Esophagus mucosa (tissue), 1 donor: ENCODE results near the gene SLC19A1. TPM values are rescaled to one million over a fixed set of nuclear protein-coding genes. Genes with fewer than 3 reads are reported as not detected.
A peak's percentile ranks its signal among the peaks of the same experiment; 100 is the strongest.

ENCODE experiments used
- ATAC-seq: fragments of 200-7000 bp; cut with Tn5 transposase; one replicate; pipeline ENCODE4 v1.9.1; 2020
- total RNA-seq: library from RNA; stranded (reverse); gene quantifications from one replicate; pipeline ENCODE4 v1.2.4, GENCODE V29; 2023
- donor health status: DM: yes; HTN: yes; CAD: no.

The SLC19A1 gene
- total RNA-seq, 1 donor from 2014 or later: 3.1 TPM

DNA sequence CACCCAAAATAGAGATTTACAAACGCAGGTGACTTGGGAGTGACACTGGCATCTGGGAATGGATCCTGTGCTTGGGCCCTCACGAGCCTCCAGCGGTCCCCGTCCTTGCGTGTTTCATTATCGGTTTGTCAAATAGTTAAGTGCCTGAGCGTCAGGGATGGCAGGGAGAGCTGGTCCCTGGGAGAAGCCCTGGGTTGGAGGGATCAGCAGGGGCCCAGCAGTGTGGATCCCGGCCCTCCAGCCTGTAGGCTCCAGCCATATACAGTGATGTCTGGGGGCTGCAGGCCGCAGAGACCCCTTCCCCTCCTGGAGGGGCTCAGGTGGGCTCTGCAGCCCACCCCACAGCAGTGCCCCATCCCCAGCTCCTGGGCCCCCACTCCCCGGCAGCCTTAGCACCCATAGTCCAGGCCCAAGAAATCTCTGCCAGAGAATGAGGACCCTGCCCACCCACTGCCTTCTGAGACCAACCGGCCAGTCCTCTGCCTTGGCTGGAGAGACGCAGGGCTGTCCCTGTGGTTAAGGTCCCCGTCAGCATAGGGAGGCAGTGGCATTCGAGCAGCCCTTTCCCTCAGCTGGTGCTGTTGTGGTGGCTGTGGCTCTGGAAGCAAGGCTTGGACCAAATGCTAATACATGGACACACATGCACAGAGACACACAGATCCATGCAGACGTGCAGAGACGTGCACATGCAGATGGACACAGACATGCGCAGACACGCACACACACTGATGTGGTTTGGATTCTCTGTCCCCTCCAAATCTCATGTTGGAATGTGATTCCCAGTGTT, 2.4 kb upstream of the SLC19A1 start:
- no peak for ATAC-seq

DNA sequence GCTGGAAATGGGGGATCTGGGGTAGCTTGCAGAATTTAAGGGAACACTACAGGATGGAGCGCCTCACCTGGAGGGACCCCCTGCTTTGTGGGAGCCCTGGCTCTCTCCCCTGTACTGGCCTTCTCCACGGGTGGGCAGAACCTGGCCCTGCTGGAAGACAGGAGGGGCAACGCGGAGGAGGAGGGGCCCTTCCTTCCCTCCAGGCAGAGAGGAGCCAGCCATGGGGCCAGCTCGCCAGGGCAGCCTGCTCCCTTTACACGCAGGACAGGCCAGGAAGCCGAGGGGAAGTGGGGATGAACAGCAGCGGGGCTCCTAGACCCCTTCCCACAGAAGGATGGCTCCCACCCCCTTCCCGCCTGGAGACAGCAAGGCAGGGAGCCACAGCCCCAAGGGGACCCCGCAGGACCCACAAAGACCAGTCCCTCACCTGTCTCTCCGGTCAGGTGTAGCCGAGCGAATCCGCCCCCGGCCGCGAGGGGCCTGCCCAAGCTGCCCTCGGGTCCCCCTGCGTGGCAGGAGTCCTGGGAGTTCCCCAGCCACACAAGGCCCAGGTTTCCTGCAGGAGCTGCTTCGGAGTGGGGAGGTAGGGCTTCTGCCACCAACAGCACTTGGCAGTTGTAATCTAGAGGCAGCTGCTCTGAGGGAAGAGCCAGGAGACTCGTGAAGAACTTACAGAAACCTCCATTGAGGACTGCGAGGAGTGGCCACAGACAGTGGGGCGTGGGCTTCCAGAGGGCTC, 1.6 kb upstream of the SLC19A1 start:
- ATAC-seq: no peak

DNA sequence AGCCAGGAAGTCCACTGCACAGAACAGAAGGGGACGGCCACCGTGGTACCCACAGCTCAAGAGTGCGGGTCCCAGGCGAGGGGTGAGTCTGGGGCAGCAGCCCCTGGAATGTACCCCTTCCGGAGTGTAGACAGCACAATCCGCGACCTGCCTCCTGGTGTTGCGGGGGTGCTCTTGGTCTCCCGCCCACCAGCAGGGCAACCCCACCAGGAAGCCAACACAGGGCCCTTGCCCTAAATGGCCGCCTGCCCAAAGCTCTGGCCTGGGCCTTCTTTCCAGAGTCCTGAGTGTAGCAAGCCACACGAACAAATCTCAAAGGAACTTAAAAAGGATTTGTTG, 1.1 kb upstream of the SLC19A1 start:
- ATAC-seq: no peak

DNA sequence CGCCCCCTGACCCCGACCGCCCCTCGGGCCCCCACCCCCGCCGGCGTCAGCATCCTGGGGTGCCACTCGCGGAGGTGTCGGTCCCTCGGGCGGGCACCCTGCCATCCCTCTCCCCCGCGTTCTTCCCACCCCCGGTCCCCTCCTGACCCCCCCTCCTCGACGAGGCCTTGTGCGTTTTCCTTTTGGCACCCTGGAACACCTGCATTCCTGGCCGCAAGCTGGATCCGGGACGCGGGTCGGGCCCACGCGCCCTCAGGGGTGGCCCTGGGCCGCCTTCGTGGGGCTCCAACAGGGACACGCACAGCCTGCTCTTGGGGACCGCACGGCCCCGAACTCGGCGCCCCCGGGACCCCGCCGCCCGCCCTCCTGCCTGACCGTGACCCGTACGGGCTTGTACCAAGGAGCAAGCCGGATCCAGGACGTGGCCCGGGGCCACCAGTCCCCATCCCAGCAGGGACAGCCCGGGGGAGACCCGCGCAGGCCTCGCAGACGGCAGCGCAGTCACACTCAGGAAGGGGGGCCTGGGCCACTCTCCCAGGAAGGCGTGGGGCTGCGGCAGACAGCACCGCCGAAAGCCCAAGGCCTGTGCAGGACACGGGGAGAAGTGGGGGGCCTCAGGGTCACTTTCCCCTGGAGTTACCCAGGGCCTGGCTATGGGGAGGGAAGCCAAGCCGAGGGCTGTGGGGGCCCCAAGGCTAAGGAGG, 579 bp upstream of the SLC19A1 start:
- no peak for ATAC-seq

DNA sequence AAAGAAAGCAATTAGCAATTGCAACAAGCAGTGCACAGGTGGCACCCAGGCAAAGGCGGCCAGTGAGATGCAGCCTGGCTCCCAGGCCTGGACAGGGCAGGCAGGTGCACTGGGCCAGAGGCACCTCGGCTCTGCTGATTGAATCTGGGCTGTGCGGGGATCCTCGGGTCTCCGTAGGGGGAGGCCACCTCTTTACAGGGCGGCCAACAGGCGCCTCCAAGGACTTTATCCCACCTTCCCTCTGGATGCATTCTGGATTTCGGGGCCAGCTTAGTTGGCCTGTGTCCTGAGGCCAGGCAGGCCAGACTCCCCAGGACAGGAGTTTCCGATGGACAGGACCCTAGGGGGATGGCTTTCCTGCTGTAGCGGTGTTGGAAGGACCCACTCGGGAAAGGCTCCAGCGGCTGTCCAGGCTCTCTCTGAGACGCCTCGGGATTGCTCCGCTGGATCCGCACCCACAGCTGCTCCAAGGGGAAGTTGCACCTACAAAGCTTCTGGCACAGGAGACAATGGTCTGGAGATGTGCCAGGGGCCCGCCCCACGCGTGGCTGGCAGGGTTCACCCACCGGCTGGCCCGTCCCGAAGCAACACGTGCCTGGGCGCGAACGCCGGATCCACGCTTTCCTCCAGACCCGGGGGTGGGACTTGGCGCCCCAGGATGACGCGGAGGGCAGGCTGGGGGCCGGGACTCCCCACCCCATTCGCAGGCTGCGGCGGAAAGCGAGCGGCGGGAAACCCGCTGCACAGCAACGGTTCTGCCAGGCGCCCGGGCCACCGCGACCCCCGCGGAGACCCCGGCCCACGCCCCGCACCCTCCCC, 810 bp downstream of the SLC19A1 start:
- peak; percentile 82 for ATAC-seq

DNA sequence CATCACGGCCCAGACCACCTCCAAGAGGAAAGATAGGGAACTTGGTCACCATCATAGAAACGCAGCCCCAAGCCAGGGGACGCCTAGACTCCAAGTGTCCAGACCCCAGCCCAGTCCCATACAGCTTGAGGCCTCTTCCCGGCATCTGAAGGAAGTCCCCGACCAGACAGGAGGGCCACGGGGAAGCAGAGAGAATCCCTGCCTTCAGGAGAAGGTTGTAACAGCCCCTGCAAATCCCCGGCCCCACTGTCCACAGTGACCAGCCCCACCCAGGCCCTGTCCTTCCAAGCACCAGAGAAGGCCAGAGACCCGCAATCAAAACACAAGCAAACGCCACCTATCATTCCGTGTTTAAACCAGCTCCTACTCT, 1.7 kb downstream of the SLC19A1 start:
- ATAC-seq: no peak

DNA sequence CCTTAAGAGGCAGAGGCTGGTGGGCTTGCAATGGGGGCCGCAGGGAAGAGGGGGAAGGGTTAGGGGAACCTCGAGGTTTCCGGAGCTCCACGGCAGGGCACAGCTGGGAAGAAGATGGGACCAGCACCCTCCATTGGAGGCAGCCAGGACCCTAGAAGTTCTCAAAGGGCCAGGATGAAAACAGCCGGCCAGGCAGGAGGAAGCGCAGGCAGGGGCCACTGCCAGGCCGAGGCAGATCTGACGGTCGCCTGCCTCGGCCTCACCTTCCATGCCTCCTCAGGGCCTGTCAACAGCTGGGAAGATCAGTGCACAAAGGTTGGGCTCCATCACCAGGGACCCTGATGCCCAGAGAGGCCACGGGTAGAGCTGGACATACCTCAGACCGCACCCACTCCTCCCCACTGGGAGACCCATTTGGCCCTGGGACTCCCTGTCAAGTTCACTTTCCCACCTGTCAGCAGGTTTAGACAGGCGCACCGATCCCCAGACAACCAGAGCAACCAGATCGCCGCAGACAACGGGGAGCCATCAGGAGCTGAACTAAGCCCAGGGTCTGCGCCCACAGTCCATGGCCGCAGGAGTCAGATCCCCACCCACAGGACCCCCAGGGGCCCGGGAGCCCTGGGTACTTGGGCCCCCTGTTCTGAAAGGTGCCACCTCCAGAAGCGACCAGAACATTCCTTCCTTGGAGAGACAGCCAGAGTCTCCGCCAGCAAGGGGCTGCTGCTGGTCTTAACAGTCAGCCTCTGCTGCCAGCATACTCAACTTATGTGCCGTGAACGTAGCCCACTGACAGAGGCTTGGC, 2.2 kb downstream of the SLC19A1 start:
- ATAC-seq: no peak

DNA sequence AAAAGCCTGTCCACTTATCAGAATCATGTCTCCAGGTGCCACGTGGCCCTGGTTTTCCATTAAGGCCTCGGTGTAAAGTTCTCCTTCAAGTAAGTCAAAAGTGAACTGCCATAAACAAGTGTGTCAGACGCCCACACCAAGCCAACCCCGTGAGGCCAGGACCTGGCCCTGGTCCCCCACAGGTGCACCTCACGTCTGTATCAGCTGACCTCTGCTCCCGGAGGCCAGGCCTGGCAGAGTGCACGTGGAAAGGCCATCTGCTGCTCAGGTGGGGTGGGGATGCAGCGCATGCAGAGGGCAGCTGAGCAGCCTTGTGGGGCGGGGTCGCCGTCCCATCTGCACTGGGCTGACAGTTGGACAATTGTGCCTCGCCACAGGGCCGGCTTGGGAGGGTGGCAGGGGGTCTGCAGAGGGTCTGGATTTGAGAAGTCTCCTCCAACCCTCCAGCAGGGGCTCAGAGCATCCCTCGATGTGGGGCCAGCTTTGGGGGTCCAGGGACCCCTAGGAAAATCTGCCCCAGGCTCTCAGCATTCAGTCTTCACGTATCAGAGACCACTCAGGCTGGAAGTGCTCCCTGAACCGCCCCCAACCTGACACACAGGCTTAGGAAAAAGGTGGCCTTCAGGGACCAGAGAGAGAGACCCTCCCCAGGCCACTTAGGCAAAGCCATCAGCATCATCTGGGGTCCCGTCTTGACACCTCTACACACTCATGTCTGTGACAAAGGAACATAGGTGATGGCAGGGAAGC, 3.0 kb downstream of the SLC19A1 start:
- no peak for ATAC-seq

DNA sequence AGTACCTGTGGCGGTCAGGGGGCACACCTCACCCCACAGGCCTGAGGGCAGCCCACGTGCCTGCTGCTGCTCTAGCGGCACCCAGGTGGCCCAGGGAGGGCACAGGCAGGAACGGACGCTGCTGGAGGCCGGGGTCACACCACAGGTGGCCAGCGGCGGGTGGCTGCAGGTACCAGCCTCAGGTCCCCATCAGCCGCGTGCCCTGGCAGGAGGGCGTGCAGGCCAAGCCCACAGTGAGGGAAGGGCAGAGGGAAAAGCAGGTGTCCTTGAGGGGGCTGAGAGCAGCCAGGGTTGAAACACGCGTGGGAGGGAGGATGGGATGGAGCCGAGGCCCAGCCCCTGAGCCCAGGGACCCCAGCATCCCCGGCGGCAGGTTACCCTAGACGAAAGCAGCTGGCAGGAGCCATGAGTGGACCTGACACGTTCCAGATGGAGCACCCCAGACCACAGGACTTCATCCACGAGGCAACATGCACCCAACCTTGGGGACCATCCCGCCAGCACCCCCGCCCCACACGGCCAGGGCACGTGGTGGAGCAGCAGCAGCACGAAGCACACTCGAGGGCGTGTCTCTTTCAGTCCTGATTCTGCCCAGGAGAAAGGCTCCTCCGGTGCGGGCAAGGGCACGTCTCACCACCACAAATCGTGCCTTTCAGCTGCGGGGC, 3.7 kb downstream of the SLC19A1 start:
- ATAC-seq: no peak

DNA sequence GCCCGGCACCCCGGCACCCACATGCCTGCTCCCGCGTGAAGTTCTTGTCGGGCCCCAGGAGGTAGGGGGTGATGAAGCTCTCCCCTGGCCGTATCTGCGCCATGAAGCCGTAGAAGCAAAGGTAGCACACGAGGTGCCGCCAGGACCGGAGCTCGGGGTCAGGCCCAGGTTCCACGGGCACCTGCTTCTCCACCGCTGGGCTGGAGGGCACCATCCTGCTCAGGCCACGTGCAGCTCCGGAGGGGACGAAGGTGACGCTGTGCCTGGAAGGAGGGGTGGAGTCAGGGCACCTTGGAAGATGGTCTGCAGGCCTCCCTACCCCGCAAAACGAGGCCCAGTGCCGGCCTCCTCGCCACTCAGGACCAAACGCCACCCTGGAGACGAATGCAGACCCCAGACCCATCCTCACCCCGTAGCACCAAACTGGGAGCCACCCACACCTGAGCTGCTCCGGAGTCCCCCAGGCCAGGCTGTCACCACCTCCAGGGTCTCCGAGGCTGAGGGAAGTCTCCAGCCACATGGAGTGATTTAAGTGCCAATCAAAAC, 4.4 kb downstream of the SLC19A1 start:
- no peak for ATAC-seq

DNA sequence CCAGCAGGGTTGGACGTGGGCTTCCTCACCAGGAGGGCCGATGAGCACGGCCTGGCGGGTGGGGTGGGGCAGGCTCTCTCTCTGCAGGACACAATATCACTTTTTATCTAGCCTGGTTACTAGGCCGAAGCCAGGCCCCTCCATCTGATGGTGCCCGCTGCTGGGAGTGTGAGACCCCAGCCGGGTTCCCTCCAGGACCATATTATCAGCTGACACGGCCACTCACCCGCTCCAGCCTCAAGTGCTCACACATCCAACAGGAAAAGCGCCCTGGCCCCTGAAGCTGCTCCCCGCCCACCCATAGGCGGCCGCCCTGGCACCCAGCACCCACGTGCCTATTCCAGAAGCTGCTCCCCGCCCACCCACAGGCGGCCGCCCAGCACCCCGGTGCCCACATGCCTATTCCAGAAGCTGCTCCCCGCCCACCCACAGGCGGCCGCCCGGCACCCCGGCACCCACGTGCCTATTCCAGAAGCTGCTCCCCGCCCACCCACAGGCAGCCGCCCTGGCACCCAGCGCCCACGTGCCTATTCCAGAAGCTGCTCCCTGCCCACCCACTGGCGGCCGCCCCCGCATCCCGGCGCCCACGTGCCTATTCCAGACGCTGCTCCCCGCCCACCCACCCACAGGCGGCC, 5.0 kb downstream of the SLC19A1 start:
- no peak for ATAC-seq

DNA sequence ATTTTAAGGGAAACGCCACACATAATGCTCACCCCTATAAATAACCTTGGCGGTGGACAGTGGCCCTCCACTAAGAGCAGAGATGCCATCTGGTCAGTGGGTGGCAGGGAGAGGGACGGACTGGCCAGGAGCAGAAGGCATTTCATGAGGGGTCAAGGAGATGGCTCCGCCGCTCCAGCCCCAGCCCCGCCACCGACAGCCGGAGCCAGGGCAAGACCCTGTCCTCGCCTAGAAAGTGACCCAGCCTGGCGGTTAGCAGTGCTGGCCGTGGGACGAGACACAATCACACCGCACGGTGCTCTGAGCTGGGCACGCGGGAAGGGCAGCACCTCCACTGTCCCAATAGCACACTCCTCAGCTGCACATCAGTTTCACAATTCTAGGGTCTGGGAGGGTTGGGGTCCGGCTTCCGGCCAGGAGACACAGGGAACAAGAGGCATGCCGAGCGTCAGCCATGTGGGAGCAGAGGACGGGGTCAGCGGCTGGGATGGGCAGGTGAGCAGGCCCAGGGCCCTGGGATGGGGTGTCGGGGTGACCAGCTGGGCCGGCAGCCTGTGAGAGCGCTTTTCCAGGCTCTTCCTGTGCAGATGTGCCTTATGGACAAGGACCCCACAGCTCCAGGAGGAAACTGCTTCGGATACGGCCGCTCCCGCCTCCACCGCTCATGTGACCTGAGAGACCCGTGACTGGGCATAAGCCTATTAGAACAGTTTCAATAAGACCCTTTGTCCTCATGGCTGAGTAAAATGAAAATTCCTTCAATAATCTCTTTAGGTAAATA, 5.7 kb downstream of the SLC19A1 start:
- ATAC-seq: no peak

DNA sequence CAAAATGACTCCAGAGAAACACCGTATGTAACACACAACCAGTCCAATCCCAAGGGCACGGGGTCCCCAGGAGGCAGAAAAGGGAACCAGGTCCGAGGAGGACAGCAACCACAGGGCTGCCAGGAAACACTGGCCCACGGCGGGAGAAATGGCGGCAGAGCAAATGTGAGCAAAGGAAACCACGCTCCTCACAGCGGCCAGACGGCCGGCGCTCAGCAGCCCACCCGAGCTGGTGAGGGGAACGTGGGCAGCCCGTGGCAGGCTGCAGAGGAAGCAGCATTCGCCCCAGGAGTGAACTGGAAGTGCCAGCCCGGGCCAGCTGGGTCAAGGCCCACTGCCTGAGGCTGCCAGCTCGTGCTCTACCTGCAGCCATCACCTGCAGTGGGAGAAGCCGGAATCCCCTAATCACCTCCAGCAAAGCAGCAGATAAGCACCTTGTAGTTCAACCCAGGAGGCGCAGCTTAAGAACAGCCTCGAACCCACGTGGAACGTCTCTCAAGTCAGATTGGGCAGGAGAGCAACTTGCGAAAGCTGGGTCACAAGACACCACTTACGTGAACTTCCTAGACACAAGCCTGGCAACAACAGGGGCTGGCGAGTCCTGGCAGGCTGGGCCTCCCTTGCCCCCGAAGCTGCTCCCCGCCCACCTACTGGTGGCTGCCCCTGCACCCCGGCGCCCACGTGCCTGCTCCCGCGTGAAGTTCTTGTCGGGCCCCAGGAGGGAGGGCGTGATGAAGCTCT, 6.7 kb downstream of the SLC19A1 start:
- ATAC-seq: no peak

DNA sequence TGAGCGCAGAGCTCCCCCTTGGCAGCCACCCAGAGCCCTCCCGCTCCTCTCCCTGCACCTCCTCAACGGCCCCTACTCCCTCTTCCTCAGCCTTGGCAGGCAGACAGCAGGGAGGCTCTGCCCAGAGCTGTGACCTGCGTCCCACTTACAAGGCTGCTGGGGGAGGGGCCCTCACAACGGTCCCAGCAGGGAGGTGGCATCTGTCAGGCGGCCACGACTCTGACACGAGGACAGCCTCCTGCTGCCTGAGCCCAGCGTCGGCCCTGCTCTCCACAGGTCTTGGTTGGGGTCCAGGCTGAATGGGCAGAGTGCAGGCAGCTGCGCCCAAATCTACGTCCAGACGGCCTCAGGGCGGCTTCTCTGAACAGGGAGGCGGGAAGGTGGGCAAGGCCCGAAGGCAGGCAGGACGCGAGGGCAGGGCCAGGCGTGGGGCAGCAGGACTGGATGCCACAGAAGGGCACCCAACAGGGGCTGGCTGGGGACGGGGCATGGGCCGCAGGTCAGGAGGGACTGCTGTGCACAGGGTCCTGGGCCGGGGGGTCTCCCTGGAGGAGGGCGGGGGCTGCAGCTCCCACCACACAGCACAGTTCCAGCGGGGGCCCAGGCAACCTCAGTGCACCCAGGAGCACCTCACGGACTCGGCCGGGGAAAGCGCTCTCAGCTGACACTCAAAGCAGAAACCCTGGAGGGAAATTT, 7.5 kb downstream of the SLC19A1 start:
- no peak for ATAC-seq

DNA sequence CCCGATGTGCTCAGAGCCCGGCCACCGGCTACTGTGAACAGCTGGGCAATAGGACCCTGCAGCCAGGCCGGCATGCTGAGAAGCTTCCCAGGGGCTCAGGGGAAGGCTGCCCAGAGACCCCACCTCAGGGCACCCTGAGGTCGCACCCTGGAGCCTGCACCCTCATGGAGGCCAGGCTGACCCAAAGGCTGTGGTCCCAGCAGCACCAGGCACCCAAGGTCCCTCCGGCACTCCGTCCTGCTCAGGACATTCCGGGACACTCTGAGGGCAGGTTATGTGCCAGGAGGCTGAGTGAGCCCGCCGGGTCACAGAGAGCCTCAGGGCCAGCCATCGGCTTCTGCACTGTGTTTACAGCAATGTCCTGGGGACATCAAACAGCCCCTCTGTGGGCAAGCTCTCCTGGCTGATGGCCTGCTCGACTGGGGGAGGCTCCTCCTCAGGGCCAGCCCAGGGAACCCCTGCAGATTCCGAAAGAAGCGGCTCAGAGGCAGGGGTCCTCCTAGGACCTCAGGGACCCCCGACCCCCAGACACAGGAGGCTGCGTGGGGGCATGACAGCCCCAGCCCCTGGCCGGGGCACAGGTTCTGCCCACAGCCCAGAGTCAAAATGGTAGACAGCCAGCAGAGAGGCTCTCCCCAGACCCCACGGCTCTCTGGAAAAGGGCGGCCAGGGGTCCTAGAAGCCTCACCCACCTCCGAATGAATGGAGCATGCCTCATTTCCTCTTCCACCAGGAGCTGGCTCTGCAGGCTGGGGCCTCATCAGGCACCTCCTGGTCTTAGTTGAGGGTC, 8.2 kb downstream of the SLC19A1 start:
- ATAC-seq: no peak

DNA sequence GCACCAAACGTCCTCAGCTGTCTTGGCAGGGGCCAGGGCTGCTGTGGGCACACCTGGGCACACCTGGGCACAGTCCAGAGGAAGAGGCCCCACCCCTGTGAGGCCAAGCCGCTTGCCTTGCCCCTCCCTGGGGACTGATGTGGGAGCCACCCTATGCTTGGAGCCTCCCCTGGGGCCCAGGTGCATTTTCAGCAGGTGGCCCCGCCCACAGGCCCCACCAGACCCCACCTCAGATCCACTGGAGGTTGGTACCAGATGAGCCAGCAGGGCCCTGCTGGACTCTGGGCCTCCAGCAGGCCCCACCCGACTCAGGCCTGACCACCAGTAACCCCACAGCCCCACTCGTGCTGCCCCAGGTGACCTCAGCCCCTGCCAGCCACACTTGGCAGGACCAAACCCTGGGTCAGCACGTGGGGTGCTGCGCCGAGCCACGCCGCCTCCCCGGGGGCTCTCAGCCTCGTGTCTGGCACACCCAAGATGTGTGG, 8.8 kb downstream of the SLC19A1 start:
- no peak for ATAC-seq
